HS-27A (cell line): ENCODE data around the gene TUBB8B.
"Not testable (repeated sequence)": the region's sequence is repeated elsewhere in the genome, so short reads cannot be mapped to it uniquely, and the experiment has no call there.

Source experiments
- DNase-seq: peaks from one replicate; pipeline ENCODE4 v3.0.0-alpha.2; 2012; ENCODE audit warnings: low read depth, missing footprints

TUBB8B gene

DNA sequence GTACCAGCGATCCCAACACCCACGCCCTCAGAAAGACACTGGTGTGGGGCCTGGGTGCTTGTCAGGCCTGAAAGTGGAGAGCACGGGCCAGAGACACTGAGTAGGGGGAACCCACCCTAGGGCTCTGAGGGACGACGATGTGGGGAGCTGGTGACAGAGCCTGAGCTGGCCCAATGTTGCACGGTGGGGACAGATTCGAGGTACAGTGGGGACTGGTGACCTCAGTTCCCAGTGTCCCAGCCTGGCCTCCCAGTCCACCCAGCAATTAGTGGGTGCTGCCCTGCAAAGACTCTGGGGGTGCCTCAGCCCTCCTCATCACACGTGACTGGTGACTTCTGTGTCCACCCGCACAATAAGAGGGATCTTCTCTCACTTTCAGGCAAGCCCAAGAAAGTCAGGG, 36.6 kb downstream of the TUBB8B start:
- not testable (repeated sequence) for DNase-seq

DNA sequence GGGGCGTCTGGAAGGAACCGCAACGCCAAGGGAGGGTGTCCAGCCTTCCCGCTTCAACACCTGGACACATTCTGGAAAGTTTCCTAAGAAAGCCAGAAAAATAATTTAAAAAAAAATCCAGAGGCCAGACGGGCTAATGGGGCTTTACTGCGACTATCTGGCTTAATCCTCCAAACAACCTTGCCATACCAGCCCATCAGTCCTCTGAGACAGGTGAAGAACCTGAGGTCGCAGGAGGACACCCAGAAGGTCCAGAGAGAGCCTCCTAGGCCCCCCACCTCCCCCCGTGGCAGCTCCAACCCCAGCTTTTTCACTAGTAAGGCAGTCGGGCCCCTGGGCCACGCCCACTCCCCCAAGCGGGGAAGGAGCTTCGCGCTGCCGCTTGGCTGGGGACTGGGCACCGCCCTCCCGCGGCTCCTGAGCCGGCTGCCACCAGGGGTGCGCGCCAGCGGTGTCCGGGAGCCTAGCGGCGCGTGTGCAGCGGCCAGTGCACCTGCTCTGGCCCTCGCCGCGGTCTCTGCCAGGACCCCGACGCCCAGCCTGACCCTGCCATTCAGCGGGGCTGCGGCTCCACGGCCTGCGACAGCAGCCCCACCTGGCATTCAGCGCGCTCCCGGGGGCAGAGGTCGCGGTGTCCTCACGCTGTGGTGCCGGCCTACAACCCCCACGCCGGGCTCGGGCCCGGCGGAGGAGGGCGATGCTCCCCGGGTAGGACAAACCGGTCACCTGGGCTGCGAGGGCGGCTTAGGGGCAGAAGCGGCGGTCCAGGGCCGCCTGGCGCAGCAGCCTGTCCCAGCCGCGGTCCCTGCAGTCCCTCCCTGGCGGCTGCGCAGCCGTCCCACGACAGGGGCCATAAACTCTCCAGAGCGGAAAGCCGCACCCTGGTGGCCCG, 37.8 kb downstream of the TUBB8B start:
- not testable (repeated sequence) for DNase-seq

DNA sequence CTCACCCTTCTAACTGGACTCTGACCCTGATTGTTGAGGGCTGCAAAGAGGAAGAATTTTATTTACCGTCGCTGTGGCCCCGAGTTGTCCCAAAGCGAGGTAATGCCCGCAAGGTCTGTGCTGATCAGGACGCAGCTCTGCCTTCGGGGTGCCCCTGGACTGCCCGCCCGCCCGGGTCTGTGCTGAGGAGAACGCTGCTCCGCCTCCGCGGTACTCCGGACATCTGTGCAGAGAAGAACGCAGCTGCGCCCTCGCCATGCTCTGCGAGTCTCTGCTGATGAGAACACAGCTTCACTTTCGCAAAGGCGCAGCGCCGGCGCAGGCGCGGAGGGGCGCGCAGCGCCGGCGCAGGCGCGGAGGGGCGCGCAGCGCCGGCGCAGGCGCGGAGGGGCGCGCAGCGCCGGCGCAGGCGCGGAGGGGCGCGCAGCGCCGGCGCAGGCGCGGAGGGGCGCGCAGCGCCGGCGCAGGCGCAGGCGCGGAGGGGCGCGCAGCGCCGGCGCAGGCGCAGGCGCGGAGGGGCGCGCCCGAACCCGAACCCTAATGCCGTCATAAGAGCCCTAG, 38.7 kb downstream of the TUBB8B start:
- DNase-seq = not testable (repeated sequence)

DNA sequence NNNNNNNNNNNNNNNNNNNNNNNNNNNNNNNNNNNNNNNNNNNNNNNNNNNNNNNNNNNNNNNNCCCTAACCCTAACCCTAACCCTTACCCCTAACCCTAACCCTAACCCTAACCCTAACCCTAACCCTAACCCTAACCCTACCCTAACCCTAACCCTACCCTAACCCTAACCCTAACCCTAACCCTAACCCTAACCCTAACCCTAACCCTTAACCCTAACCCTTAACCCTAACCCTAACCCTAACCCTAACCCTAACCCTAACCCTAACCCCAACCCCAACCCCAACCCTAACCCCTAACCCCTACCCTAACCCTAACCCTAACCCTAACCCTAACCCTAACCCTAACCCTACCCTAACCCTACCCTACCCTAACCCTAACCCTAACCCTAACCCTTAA, 39.5 kb downstream of the TUBB8B start:
- DNase-seq = not testable (repeated sequence)
